ENCODE measurements around the gene ATP1A4.
"Not testable (repeated sequence)": the region's sequence is repeated elsewhere in the genome, so short reads cannot be mapped to it uniquely, and the experiment has no call there.

Gene ATP1A4

DNA sequence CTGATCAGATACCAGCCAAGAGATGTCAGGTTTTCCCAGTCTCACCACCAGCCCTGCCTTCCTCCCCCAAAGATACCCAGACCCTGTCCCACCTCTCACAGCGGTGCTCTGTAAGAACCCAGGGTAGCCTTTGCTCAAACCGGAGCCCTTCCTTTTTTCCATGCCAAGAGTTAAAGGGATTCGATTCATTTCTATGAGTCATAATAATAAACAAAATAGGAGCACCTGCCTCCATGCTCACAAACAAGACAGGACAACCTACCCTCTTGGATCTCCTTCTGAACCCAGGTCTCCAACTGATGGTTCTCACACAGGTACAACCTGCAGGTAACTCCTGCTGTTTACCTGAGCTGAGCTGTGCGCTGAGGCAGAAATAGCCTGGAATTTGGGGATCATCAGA is 41.7 kb upstream of the ATP1A4 start:
- Histone ChIP-seq H3K27me3 (ENCODE audit: insufficient read depth, low read length, poor library complexity) (peaks cover 6% of the 10 kb centered on the region), H3K79me2 (ENCODE audit: insufficient read depth, low read length) (no peaks in the 10 kb centered on the region), H3K9me3 (ENCODE audit: insufficient read depth, low read length, severe bottlenecking) (no peaks in the 10 kb centered on the region), H3K4me3 (ENCODE audit: low read depth in 1 of 2, low read length in 2 of 2) (no peak overlapping the region), H3K9ac (ENCODE audit: low read depth, low read length) (no peak overlapping the region), H3K36me3 (ENCODE audit: insufficient read depth, low read length) (no peaks in the 10 kb centered on the region), H2AFZ (ENCODE audit: low read depth, low read length) (no peak overlapping the region), H3K4me1 (ENCODE audit: insufficient read depth, low read length) (no peaks in the 10 kb centered on the region), H3K27ac (ENCODE audit: low read length) (no peak overlapping the region), H3K4me2 (ENCODE audit: insufficient read depth, low read length) (no peak overlapping the region), H4K20me1 (ENCODE audit: insufficient read depth, low read length) (no peaks in the 10 kb centered on the region)
- TF ChIP-seq, protein P1, sequence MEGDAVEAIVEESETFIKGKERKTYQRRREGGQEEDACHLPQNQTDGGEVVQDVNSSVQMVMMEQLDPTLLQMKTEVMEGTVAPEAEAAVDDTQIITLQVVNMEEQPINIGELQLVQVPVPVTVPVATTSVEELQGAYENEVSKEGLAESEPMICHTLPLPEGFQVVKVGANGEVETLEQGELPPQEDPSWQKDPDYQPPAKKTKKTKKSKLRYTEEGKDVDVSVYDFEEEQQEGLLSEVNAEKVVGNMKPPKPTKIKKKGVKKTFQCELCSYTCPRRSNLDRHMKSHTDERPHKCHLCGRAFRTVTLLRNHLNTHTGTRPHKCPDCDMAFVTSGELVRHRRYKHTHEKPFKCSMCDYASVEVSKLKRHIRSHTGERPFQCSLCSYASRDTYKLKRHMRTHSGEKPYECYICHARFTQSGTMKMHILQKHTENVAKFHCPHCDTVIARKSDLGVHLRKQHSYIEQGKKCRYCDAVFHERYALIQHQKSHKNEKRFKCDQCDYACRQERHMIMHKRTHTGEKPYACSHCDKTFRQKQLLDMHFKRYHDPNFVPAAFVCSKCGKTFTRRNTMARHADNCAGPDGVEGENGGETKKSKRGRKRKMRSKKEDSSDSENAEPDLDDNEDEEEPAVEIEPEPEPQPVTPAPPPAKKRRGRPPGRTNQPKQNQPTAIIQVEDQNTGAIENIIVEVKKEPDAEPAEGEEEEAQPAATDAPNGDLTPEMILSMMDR (IDR thresholded peaks at IDR 0.05; ENCODE audit: borderline replicate concordance, extremely low read depth, low read length, poor library complexity, severe bottlenecking) = no peak
- no peak for TF ChIP-seq EZH2 (IDR thresholded peaks at IDR 0.05; ENCODE audit: borderline replicate concordance, low read depth, low read length, severe bottlenecking)
- DNase-seq = no peak
- no peak for ATAC-seq (ENCODE audit: insufficient read depth, low read depth)

DNA sequence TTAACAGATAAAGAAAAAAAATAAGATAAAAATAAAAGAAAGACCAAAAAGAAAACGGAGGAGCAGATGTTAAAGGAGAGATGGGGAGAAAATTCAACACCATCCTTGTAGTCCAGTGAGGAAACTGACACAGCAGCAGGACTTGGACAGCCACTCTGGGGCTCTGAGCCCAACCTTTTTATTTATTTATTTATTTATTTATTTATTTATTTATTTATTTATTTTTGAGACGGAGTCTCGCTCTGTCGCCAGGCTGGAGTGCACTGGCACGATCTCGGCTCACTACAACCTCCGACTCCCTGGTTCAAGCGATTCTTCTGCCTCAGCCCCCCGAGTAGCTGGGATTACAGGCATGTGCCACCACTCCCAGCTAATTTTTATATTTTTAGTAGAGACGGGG is 39.9 kb upstream of the ATP1A4 start:
- not testable (repeated sequence) for H3K4me1 ChIP-seq (ENCODE audit: insufficient read depth, low read length); H3K36me3 ChIP-seq (ENCODE audit: insufficient read depth, low read length); H3K4me3 ChIP-seq (ENCODE audit: low read depth in 1 of 2, low read length in 2 of 2); H4K20me1 ChIP-seq (ENCODE audit: insufficient read depth, low read length); H3K4me2 ChIP-seq (ENCODE audit: insufficient read depth, low read length); H3K79me2 ChIP-seq (ENCODE audit: insufficient read depth, low read length); H2AFZ ChIP-seq (ENCODE audit: low read depth, low read length); H3K9ac ChIP-seq (ENCODE audit: low read depth, low read length); DNase-seq; H3K27ac ChIP-seq (ENCODE audit: low read length); ATAC-seq (ENCODE audit: insufficient read depth, low read depth); H3K9me3 ChIP-seq (ENCODE audit: insufficient read depth, low read length, severe bottlenecking)
- H3K27me3 ChIP-seq (ENCODE audit: insufficient read depth, low read length, poor library complexity) = peaks cover 17% of the 10 kb centered on the region

DNA sequence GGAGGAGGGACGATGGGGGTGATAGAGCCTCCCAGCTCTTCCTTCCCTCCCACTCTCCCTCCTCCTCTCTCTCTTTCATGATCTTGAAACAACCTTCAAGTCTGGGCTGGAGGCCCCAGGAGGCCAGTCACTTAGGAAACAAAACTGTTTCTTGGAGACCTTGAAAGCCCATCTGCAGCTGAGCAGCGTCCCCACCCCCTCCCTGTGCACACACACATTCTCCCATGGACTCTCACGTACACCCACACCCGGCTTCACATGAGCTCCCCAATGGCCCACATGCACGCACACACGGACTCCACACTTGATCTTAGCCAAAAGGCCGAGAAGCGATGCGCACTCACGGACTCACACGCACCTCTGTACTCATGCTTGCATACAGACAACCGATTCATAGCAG is 39.0 kb upstream of the ATP1A4 start:
- H3K4me3 ChIP-seq (ENCODE audit: low read depth in 1 of 2, low read length in 2 of 2) = no peak overlapping the region
- no peaks in the 10 kb centered on the region for H3K36me3 ChIP-seq (ENCODE audit: insufficient read depth, low read length)
- no peak overlapping the region for H3K4me2 ChIP-seq (ENCODE audit: insufficient read depth, low read length)
- no peaks in the 10 kb centered on the region for H3K79me2 ChIP-seq (ENCODE audit: insufficient read depth, low read length)
- no peak overlapping the region for H3K27ac ChIP-seq (ENCODE audit: low read length)
- H3K9ac ChIP-seq (ENCODE audit: low read depth, low read length) = no peak overlapping the region
- H2AFZ ChIP-seq (ENCODE audit: low read depth, low read length) = no peak overlapping the region
- DNase-seq = no peak
- H3K9me3 ChIP-seq (ENCODE audit: insufficient read depth, low read length, severe bottlenecking) = no peaks in the 10 kb centered on the region
- ATAC-seq (ENCODE audit: insufficient read depth, low read depth) = peak; percentile 27; the same call in 1 of the 3 replicates
- peaks cover 24% of the 10 kb centered on the region for H3K27me3 ChIP-seq (ENCODE audit: insufficient read depth, low read length, poor library complexity)
- H4K20me1 ChIP-seq (ENCODE audit: insufficient read depth, low read length) = no peaks in the 10 kb centered on the region
- H3K4me1 ChIP-seq (ENCODE audit: insufficient read depth, low read length) = no peaks in the 10 kb centered on the region
- TF ChIP-seq, protein P1 (IDR thresholded peaks at IDR 0.05; ENCODE audit: borderline replicate concordance, extremely low read depth, low read length, poor library complexity, severe bottlenecking) = no peak
- TF ChIP-seq EZH2 (IDR thresholded peaks at IDR 0.05; ENCODE audit: borderline replicate concordance, low read depth, low read length, severe bottlenecking) = no peak

DNA sequence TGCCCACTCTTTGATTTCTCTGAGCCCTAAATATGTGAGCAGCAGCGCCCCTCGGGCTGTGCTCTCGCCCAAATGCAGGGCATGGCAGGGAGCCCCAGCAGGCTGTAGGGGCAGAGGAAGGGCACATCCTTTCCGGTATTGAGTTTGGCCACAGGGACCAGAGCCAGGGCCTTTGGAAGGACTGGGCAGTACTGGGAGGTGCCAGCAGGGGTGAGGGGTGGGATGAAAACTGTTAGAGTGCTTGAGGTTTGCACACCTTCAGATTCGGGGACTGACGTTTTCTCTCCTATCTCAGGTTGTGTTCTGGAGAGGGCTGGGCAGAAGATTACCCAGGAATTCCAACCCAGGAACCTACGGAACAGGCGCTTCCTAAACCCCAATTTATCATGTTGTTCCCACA is 38.0 kb upstream of the ATP1A4 start:
- H3K9me3 ChIP-seq (ENCODE audit: insufficient read depth, low read length, severe bottlenecking) = no peaks in the 10 kb centered on the region
- DNase-seq (no peak), ATAC-seq (ENCODE audit: insufficient read depth, low read depth) (no peak)
- H4K20me1 ChIP-seq (ENCODE audit: insufficient read depth, low read length) = no peaks in the 10 kb centered on the region
- no peaks in the 10 kb centered on the region for H3K79me2 ChIP-seq (ENCODE audit: insufficient read depth, low read length)
- H3K27me3 ChIP-seq (ENCODE audit: insufficient read depth, low read length, poor library complexity) = peaks cover 28% of the 10 kb centered on the region
- TF ChIP-seq, protein P1 (IDR thresholded peaks at IDR 0.05; ENCODE audit: borderline replicate concordance, extremely low read depth, low read length, poor library complexity, severe bottlenecking) = no peak
- TF ChIP-seq EZH2 (IDR thresholded peaks at IDR 0.05; ENCODE audit: borderline replicate concordance, low read depth, low read length, severe bottlenecking) = no peak
- no peak overlapping the region for H3K4me3 ChIP-seq (ENCODE audit: low read depth in 1 of 2, low read length in 2 of 2)
- H3K4me1 ChIP-seq (ENCODE audit: insufficient read depth, low read length) = no peaks in the 10 kb centered on the region
- no peak overlapping the region for H2AFZ ChIP-seq (ENCODE audit: low read depth, low read length)
- no peak overlapping the region for H3K9ac ChIP-seq (ENCODE audit: low read depth, low read length)
- no peaks in the 10 kb centered on the region for H3K36me3 ChIP-seq (ENCODE audit: insufficient read depth, low read length)
- no peak overlapping the region for H3K4me2 ChIP-seq (ENCODE audit: insufficient read depth, low read length)
- H3K27ac ChIP-seq (ENCODE audit: low read length) = no peak overlapping the region

Data from DND-41 (cell line).